Ecto neural progenitor cell (in vitro differentiated cells): ENCODE results near the gene LAMTOR4.
A peak's percentile ranks its signal among the peaks of the same experiment; 100 is the strongest.

ENCODE experiments used
- DNase-seq: peaks from one replicate; pipeline ENCODE4 v3.0.0-alpha.2; 2018; ENCODE audit warnings: low spot score

LAMTOR4 gene

DNA sequence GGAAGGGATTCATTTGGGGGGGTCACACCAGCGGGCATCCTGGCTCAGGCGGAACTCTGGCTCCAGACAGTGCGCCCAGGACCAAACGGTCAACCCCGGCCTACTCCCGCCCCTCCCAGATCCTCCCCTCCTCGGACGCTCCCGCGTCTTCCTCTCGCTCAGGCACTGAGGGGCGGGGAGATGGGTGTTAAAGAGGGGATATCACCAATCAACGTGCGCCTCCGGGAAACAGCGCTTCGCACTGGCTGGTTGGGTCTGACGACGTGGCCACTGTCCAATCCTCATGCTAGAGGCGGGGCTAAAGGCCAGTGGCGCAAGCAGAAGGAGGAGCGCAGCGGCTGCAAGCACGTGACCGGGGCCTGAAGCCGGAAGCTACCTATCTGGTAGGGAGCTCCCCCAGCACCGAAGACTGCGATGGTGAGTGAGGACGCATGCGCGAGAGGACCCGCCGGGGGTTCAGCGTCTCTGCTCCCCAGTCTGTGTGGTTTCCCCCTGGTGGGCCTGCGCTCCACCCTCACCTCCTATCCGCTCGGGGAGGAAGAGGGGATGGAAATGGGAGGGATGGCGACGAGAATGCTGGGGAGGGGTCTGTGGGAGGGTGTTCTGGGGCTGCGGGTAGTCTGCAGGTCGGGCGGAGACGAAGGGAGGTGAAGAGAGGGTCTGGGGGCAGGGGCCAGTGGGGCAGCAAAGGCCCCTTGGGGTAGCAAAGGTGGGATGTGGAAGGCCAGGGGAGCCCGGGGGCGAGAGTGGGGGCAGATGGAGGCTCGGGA is at the start of gene LAMTOR4:
Gene LAMTOR4, plus strand, starts transcription at position 360 of the 770 bp plus-strand sequence. Its CDS starts 55 bp downstream, at position 415.
- DNase-seq: peak; percentile 98

DNA sequence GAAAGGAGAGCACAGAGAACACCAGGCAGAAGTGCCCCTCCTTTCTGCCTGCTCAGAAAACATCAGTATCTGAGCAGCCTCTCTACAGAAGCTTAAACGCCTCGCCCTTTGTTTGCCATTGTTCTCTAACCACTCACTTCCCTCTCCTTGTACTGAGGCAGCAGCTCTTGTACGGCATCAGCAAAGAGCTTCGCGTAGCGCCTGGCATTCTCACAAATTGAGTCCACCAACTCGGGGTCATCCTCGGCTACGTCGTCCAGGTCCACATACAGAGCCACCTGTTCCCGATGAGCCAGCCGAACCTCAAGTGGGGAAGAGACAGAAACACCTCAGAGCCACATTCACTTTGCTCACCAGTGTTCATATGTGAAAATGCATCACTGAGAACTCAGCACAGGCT is 49.3 kb upstream of the LAMTOR4 start:
- no peak for DNase-seq

DNA sequence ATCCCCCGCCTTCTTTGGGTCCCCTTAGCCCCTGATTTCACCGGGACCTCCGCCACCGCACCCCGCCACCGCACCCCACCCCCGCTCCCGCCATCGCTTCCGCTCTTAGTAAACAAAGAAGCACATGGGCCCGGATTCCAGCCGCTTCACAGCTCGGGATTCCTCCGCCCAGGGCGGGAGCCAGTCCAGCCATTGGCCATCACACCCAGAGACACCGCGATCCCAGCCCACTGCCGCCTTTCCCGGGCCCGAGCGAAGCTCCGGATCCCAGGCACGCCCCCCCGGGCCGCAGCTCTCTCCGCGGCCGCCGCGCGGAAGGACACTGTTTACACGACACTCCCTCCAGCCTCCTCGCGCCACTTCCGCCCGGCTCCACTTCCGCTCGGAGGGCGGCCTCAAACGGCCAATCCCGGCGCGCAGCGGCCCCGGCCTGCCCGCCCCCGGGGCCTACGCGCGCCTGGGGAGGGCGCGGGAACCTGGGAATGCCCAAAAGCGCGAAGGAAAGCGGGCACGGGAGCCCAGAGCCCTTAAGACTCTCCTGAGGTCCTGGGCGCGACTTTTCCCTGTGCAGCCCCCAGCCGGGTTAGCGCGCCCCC is 48.2 kb upstream of the LAMTOR4 start:
- DNase-seq: peak; percentile 97

DNA sequence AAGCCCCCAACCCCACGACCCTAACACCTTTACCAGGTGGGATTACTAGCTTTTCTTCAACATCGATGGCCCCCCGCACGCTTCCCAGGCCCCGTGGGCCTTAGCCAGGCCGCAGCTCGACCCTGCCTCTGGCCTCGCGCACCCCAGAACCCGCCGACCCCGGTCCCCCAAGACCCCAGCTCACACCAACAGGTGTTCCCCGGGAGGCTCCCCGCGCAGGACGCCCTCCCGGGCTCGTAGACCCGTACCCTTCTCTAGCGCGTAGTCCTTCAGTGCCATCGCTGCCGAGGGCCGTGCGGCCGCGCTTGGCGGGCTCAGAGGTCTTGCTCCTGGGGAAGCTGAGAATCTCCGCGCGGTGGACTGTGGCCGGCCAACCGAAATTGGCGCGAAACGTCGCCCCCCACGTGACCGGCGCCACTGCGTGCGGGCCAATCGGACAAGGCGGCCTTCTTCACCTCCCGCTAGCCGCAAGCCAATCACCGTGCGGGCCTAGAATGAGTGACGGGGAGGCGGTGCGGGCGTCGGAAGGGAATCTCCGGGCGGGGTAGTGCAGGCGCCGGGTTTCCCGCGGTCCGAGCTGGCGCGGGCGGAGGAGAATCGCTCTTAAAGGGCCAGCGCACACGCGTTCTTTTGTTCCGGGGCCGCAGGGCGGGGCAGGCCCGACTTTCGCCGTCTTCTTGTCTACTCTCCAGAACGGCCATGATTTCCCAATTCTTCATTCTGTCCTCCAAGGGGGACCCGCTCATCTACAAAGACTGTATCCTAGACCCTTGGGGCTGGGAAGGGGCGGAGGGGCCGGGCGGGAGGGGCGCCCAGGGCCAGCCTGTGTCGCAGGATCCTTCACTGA is 47.5 kb upstream of the LAMTOR4 start, which contains the start of the genes AP4M1 and MCM7:
Gene AP4M1, plus strand, starts transcription at position 628 of the 847 bp plus-strand sequence. Its CDS starts 72 bp downstream, at position 700.
Gene MCM7, minus strand, starts transcription at position 382 of the 847 bp plus-strand sequence. Its CDS starts 103 bp downstream, at position 279.
- peak; percentile 99 for DNase-seq

DNA sequence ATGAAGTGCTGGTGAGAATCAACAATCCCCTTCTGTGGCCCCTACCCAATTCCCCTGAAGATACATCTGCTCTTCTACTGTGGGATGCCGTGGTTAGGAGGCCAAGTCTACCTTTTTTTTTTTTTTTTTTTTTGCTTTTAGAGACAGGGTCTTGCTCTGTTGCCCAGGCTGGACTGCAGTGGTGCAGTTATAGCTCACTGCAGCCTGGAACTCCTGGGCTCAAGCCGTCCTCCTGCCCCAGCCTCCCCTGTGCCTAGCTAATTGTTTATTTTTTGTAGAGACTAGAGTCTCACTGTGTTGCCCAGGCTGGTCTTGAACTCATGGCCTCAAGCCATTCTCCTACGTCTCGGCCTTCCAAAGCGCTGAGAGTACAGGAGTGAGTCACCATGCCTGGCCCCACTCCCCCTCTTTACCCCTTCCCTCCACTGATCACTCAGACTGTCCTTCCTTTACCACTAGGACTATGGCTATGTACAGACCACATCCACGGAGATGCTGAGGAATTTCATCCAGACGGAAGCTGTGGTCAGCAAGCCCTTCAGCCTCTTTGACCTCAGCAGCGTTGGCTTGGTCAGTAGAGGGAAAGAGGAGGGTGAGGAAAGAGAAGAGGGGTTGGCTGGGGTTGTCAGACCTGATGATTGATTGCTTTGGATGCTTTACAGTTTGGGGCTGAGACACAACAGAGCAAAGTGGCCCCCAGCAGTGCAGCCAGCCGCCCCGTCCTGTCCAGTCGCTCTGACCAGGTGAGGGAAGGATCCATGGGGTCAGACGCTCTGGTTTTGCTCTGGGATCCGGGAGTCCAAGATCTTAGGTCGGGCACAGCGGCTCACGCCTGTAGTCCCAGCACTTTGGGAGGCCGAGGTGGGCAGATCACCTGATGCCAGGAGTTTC is 45.5 kb upstream of the LAMTOR4 start:
- DNase-seq: no peak

DNA sequence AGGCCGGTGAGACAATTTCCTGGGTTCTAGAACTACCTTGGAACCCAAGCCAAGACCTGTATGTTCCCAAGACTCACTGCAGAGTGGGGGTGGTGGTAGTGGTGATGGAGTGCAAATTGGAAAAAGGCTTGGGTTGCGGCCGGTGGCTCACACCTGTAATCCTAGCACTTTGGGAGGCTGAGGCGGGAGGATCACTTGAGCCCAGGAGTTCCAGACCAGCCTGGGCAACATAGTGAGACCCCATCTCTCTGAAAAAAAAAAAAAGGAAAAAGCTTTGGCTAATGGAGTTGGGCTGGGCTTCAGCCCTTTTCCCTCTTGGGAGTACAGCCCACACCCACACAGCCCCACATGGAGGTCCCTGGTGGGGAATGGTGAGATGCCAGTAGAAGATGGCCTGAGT is 43.2 kb upstream of the LAMTOR4 start:
- no peak for DNase-seq

DNA sequence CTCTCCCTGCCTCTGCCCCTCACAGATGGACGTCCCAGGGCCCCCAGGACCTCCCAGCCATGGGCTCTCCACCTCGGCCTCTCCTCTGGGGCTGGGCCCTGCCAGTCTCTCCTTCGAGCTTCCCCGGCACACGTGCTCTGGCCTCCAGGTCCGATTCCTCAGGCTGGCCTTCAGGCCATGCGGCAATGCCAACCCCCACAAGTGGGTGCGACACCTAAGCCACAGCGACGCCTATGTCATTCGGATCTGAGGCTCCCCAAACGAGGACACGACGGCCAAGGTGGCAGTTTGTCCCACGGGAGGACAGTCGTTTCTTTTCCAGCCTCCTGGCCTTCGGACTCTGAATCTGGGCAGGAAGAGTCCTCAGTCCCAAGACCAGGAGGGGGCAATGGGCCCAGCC is 42.1 kb upstream of the LAMTOR4 start:
- no peak for DNase-seq

DNA sequence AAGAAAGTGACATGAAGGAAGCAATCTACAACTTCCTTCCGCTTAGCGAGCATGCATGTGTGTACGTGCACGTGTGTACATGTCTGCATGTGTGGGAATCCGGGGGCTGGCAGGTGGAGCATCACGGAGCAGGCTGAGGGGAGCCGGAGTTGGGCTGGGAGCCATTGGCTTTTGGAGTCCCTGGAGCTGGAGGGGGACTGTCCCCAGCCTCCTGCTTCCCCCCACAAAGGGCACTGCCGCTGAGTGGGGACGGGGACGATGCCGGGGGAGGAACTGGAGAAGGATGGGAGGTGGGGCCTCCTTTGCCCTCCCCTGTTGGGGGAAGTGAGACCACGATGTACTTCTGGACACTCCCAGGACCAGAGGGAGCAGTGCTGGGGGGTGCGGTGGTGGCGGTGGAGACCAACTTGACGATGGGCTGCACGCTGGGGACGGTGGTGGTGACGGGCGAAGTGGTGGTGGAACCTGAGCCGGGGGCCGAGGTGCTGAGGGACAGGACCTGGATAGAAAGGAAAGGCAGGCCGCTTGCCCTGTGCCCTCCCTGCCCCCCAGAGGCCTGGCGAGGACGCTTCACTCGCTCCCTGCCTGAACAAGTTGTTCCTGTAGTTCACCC is 41.5 kb upstream of the LAMTOR4 start:
- no peak for DNase-seq

DNA sequence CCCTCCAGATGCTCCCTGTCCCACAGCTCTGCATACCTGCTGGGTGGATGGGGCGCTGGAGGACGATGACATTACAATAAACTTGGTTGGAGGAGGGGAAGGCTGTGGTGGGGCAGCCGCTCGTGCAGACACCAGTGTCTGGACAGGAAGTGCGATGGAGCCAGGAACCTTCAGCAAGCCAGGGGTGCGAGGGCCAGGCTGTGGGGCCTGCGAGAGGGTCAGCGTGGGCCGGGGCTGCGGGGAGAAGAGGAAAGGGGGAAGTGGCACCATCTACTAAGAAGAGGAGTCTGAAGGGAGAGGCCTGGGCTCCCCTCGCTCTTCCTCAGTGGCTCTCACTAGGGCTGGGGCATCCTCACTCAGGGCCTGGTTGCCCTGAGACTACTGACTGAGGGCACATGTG is 40.8 kb upstream of the LAMTOR4 start:
- DNase-seq: no peak

DNA sequence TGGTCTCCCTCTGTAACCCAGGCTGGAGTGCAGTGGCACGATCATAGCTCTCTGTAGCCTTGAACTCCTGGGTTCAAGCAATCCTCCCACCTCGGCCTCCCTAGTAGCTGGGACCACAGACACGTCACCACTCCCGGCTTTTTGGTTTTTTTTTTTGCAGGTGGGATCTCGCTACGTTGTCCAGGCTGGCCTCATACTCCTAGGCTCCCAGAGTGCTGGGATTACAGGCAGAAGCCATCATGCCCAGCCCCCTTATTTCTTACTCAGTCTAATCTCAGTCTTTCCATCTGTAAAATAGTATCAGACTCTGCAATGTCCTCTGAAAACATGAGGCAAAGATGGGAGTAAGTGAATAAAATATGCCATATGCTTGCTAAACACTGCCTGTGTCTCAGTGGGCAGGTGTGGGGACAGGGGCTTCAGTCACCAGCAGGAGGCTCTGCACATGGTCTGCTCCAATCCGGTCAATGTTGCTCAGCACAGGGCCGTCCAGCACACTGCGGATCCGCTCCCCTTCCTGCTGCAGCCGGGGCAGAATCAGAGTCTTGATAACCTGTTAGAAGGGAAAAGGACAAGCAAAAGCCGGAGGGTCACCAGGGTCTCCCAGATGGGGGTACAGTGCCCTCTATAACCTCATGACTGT is 39.1 kb upstream of the LAMTOR4 start:
- DNase-seq: no peak

DNA sequence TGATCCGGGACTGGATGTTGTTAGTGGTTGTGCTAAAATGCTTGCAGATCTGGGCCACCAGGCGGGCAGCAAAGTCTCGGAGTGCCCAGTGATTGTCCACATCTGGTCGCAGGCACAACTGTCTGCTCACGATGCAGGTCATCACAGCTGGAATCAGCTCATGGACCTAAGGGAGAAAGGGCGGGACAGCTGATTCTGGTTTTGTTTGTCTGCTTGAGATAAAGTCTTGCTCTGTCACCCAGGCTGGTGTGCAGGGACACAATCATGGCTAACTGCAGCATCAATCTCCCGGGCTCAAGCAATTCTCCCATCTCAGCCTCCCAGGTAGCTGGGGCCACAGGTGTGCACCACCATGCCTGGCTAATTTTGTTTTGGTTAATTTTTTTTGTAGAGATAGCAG is 37.6 kb upstream of the LAMTOR4 start:
- DNase-seq: no peak

DNA sequence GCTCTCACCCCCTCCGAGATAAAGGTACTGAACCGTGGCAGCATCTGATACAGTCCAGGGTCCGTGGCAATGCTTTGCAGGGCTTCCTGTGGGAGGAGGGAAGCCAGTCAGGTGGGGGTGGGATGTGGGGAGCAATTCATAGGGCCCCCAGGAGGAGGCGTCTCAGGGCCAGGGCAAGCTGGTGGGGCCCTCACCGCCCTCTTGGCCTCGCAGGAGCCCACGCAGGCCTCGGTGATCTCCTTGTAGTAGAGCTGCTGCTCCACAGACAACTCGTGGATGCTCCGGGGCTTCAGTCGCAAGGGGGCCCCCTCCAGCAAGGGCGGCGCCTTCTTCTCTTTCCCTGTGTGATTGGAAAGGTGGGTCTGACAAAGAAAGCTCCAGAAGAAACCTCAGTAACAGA is 36.8 kb upstream of the LAMTOR4 start:
- DNase-seq: no peak

DNA sequence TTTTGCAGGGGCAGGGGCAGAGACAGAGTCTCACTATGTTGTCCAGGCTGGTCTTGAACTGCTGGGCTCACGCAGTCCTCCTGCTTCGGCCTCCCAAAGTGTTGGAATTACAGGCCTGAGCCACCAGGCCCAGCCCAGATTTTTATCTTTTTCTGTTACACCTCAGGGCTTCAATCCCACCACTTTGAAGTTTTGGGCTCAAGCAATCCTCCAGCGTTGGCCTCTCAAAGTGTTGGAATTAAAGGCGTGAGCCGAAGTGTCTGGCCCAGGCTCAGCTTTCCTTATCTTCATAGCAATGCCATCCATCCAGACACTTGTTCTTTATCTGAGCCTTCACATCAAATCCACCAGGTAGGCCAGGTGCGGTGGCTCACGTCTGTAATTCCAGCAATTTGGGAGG is 33.7 kb upstream of the LAMTOR4 start:
- no peak for DNase-seq

DNA sequence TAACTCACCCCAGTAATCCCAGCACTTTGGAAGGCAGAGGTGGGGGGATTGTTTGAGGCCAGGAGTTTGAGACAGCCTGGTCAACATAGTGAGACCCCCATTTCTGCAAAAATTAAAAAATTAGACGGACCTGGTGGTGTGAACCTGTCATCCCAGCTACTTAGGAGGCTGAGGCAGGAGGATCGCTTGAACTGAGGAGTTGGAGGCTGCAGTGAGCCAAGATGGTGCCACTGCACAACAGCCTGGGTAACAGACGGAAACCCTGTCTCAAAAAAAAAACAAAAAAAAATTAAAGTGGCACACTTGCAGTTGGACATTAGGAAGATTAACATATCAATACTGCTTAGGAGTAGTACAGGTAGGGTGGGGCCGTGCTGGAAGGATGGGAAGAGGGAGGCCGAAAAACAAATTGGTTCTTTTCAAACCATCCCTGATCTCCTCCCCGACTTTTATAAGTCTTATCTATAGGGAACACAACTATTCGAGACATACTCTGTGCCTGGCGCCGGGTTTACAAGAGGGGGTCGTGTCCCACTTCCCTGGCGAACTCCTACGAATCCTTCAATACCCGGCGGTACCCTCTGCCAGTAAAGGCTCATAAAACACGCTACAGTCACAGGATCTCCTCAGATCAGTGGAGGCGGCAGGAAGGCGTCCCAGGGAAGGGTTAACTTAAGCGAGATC is 30.2 kb upstream of the LAMTOR4 start:
- DNase-seq: no peak

DNA sequence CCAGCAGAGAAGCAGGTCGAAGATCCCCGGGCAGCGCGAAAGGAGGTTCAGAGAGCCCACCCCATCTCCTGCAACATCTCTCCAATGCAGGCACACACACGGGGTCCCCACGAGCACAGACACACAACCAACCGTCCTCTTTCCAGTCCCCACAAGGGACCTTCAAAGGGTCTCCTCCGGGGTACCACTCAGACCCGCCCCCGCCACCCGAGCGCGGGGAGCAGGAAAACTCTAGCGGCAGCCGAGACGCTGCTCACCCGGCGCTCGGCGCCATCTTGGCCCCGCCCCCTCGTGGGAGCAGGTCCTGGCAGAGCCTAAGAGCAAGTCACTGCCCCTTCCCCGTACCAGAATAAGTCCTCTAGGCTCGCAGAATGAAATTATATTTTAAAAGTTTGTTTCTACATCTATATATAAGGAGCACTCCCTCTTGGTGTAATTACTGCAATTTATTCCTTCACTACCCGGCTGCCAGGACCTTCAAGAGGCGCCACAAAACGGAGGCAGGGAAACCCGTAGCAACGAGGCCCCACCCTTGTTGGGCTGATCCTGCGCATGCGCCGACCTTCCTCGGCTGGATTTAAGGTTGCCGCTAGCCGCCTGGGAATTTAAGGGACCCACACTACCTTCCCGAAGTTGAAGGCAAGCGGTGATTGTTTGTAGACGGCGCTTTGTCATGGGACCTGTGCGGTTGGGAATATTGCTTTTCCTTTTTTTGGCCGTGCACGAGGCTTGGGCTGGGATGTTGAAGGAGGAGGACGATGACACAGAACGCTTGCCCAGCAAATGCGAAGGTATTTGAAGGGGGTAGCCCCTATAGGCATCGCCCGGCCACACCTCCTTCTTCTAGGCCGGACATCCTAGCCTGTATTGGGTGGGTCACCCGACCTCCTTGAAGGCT is 29.4 kb upstream of the LAMTOR4 start, which contains the start of the genes CNPY4 and TAF6:
Gene CNPY4, plus strand, starts transcription at position 563 of the 898 bp plus-strand sequence. Its CDS starts 111 bp downstream, at position 674.
Gene TAF6, minus strand, starts transcription at position 287 of the 898 bp plus-strand sequence. CDS start 5,149 bp downstream, outside the sequence.
- DNase-seq: peak; percentile 96

DNA sequence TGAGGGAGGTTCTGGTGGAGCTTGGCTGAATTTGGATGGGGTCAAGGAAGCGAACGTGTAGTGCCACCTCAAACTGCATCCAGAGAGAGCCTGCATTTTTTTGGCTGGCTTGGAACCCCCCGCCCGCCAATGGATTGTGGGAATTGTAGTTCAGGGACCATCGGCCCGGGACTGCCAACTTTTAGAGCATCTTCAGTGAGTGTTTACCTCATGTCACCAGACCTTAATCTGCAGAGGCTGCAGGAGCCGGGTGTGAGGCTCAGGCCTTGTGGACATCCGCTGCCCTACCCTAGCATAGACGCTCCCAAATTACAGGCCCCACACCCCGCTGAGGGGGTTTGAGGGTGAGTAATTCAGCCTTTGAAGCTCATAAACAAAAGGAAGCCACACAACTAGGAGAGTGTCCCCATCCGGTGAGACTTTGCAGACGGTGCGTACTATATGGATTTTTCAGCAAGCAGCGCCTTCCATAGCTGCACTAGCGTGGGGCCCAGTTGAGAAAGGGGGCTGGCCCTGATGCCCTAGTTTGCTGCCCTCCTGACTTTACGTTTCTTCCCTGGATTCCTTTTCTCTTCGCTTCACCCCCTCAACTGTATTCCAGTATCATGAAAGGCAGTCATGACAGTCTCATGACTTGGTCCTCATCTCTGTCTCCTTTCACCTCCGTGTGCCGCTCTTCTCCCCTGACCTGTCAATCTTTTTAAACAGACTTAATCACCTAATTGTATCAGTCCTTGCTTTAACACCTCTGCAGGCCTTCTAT is 28.6 kb upstream of the LAMTOR4 start:
- peak; percentile 81 for DNase-seq

DNA sequence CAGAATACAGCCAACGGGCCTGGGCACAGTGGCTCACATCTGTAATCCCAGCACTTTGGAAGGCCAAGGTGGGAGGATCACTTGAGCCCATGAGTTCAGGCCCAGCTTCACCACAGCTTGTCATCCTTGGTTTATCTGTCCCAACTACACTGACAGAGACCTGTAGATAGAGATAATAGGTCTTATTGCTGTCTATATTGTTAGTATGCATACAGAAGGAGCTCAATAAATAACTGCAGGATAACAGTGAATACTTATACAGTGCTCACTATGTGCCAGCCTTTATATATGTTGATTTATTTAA is 28.0 kb upstream of the LAMTOR4 start:
- no peak for DNase-seq

DNA sequence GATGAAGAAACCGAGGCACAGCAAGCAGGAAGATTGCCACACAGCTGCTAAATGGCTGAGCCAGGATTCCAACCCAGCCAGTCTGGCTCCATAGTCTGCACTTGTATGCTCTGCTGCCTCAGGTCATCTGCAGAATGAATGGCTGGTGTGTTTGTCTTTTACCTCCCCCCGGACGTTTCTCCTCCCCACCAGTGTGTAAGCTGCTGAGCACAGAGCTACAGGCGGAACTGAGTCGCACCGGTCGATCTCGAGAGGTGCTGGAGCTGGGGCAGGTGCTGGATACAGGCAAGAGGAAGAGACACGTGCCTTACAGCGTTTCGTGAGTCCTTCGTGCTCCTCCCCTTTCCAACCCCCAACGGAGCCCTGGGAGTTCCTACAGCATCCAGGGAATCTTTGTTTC is 26.7 kb upstream of the LAMTOR4 start:
- DNase-seq: no peak
